Prostate gland (tissue), 2 donors: ENCODE measurements around the gene ZFAND2B.

ENCODE experiments used
- POLR2A ChIP-seq: fragments of 450-650 bp; IDR thresholded peaks from one replicate; pipeline ENCODE4 v1.6.1; 2016; ENCODE audit warnings: antibody characterized with exemption, mild to moderate bottlenecking
- POLR2AphosphoS5 ChIP-seq: sonication (generic); formaldehyde crosslinking; IDR thresholded peaks from one replicate; pipeline ENCODE4 v1.6.1; 2017; ENCODE audit warnings: antibody characterized with exemption
- TF ChIP-seq, protein P1 (sequence below), 4 experiments: fragments of 200-600 bp in 2 of 4; fragments of 450-650 bp in 2 of 4; sonication (generic) in 2 of 4; IDR thresholded peaks; 1 replicate in 3 of 4; 2 replicates in 1 of 4; pipeline ENCODE4 v1.5.1; 2016 to 2019; ENCODE audit warnings: antibody characterized with exemption in 4 of 4, mild to moderate bottlenecking in 2 of 4, moderate library complexity in 2 of 4

DNA sequence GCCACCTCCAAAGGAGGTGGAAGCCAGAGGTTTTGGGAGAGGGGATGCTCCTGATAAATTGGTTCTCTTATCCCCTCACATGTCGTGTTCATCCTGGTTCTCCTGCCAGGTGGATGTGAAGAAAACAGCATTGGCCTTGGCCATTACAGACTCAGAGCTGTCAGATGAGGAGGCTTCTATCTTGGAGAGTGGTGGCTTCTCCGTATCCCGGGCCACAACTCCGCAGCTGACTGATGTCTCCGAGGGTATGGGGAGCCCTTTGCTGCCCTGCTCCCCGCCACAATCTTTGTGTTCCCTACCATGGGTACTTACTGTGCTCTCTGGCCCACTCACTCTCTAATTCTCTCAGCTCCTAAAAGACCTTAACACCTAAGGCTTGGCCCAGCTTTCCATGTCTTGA, 25.1 kb upstream of the ZFAND2B start:
- TF ChIP-seq, protein P1, sequence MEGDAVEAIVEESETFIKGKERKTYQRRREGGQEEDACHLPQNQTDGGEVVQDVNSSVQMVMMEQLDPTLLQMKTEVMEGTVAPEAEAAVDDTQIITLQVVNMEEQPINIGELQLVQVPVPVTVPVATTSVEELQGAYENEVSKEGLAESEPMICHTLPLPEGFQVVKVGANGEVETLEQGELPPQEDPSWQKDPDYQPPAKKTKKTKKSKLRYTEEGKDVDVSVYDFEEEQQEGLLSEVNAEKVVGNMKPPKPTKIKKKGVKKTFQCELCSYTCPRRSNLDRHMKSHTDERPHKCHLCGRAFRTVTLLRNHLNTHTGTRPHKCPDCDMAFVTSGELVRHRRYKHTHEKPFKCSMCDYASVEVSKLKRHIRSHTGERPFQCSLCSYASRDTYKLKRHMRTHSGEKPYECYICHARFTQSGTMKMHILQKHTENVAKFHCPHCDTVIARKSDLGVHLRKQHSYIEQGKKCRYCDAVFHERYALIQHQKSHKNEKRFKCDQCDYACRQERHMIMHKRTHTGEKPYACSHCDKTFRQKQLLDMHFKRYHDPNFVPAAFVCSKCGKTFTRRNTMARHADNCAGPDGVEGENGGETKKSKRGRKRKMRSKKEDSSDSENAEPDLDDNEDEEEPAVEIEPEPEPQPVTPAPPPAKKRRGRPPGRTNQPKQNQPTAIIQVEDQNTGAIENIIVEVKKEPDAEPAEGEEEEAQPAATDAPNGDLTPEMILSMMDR (IDR thresholded peaks at IDR 0.05) = no peak
- TF ChIP-seq POLR2A = no peak
- TF ChIP-seq POLR2AphosphoS5 = no peak
